ENCODE data around the gene DLGAP1.
A peak's percentile ranks its signal among the peaks of the same experiment; 100 is the strongest.

Gene DLGAP1

GRCh38 chr18:4108016-4108415, 347.1 kb downstream of the DLGAP1 start (continued):
- TF ChIP-seq ZNF449 (tag by site-specific recombination; IDR thresholded peaks at IDR 0.05), result no peak
- TF ChIP-seq KLF7 (tag by site-specific recombination; IDR thresholded peaks at IDR 0.05; ENCODE audit: borderline replicate concordance), result no peak
- TF ChIP-seq ZNF776 (tag by site-specific recombination; IDR thresholded peaks at IDR 0.05; ENCODE audit: borderline replicate concordance), result no peak
- TF ChIP-seq ZNF658 (tag by site-specific recombination; IDR thresholded peaks at IDR 0.05), result no peak
- TF ChIP-seq ZBTB11 (tag by site-specific recombination; conservative IDR thresholded peaks at IDR 0.05; ENCODE audit: low read depth), result no peak
- no peak for TF ChIP-seq ZSCAN5A (tag by site-specific recombination; IDR thresholded peaks at IDR 0.05)
- no peak for TF ChIP-seq GLI2 (tag by site-specific recombination; IDR thresholded peaks at IDR 0.05; ENCODE audit: borderline replicate concordance, low read depth)
- TF ChIP-seq ZNF362 (tag by site-specific recombination; IDR thresholded peaks at IDR 0.05), result no peak
- no peak for TF ChIP-seq KLF1 (tag by site-specific recombination; IDR thresholded peaks at IDR 0.05)
- no peak for TF ChIP-seq ZNF138 (tag by site-specific recombination; IDR thresholded peaks at IDR 0.05; ENCODE audit: borderline replicate concordance)
- no peak for TF ChIP-seq ZNF488 (tag by site-specific recombination; IDR thresholded peaks at IDR 0.05)
- TF ChIP-seq ZNF302 (tag by site-specific recombination; IDR thresholded peaks at IDR 0.05; ENCODE audit: low read depth), result no peak

- ChIA-PET CTCF (interaction anchor here (0.7 to 4.6 kb wide), 41 partner anchors 7 to 968 kb away, joined by 3 to 53 read pairs (median 4); no protein-coding TSS in a partner anchor), POLR2A (no interaction called here)
- Histone ChIP-seq H3K4me3 (ENCODE audit: low read depth, low read length) (no peak overlapping the region), H3K9me3 (ENCODE audit: control insufficient read depth, insufficient read depth, low read depth, low read length) (no peaks in the 10 kb centered on the region), H3K27ac (ENCODE audit: extremely low read depth, low read depth, low read length) (no peak overlapping the region), H3K36me3 (ENCODE audit: control insufficient read depth in 2 of 2, insufficient read depth in 1 of 2, low read length in 2 of 2) (no peaks in the 10 kb centered on the region), H3K4me1 (ENCODE audit: control insufficient read depth, insufficient read depth, low read length) (no peaks in the 10 kb centered on the region)
- no peak for TF ChIP-seq ZNF416 (tag by site-specific recombination; IDR thresholded peaks at IDR 0.05)
Measured at GRCh38 chr18:4107049-4107467, 348.0 kb downstream of the DLGAP1 start.

GRCh38 chr18:4106407-4107033, 348.6 kb downstream of the DLGAP1 start:
- TF ChIP-seq CTCF (tag by site-specific recombination; IDR thresholded peaks at IDR 0.05) (peak; percentile 40; the same call in 1 of the 2 replicates), ZNF654 (tag by site-specific recombination; IDR thresholded peaks at IDR 0.05; ENCODE audit: low read depth) (0 out of 2 replicates have a peak, but pooled peaks have one; percentile 18), GLIS1 (tag by site-specific recombination; IDR thresholded peaks at IDR 0.05) (no peak)
- H3K4me1 ChIP-seq (ENCODE audit: control insufficient read depth, insufficient read depth, low read length), result no peaks in the 10 kb centered on the region
- no peaks in the 10 kb centered on the region for H3K36me3 ChIP-seq (ENCODE audit: control insufficient read depth in 2 of 2, insufficient read depth in 1 of 2, low read length in 2 of 2)
- POLR2A ChIA-PET, result no interaction called here
- no peak overlapping the region for H3K27ac ChIP-seq (ENCODE audit: extremely low read depth, low read depth, low read length)
- H3K4me3 ChIP-seq (ENCODE audit: low read depth, low read length), result no peak overlapping the region
- no peaks in the 10 kb centered on the region for H3K9me3 ChIP-seq (ENCODE audit: control insufficient read depth, insufficient read depth, low read depth, low read length)
- CTCF ChIA-PET, result interaction anchor here (0.5 to 4.6 kb wide), 45 partner anchors 8 to 969 kb away, joined by 3 to 53 read pairs (median 4); no protein-coding TSS in a partner anchor
